ENCODE results near the gene ZNF576. TPM values are rescaled to one million over a fixed set of nuclear protein-coding genes. Genes with fewer than 3 reads are reported as not detected.
A peak's percentile ranks its signal among the peaks of the same experiment; 100 is the strongest.

ZNF576 gene
- total and polyA plus RNA-seq, 9 of the 15 experiments (the other 6 are each of a cell fraction or from before 2014, with no cell fraction given): 6.8 to 18.2 (median 12.2) TPM

GRCh38 chr19:43620061-43621001 lies 23.9 kb downstream of the ZNF576 start:
- H3K4me1 ChIP-seq (replicated peaks in 1 of 2; ENCODE audit: control insufficient read depth in 2 of 2, insufficient read depth in 2 of 2, low read length in 2 of 2): peaks cover 54 to 70% of the 10 kb centered on the region in 2 experiments
- TSS peak; percentile 84 for BruUV-seq (replicated peaks)
- H3K27ac ChIP-seq (ENCODE audit: extremely low read depth, low read depth, low read length): peak overlapping the region; percentile 99
- no peaks in the 10 kb centered on the region for H3K9me3 ChIP-seq (replicated peaks; ENCODE audit: control insufficient read depth, insufficient read depth, low read depth, low read length)
- H2AFZ ChIP-seq (ENCODE audit: low read depth, low read length): peak overlapping the region; percentile 100
- ChIA-PET POLR2A (interaction anchor here (0.6 to 1.6 kb wide), 2 partner anchors 10 to 32 kb away, joined by 4 to 6 read pairs; no protein-coding TSS in a partner anchor), CTCF (ENCODE audit: low intra/inter-chr PET ratio) (no interaction called here)
- peaks cover 43% of the 10 kb centered on the region for H3K79me2 ChIP-seq (ENCODE audit: control insufficient read depth, insufficient read depth, low read length)
- intact Hi-C loops (cut with micrococcal nuclease) (loop anchor here (10.0 kb wide), 2 partner anchors 66 to 176 kb away; no protein-coding TSS in a partner anchor), in situ Hi-C loops (cut with MboI) (no loop called here)
- FAIRE-seq (peak; percentile 29), DNase-seq (ENCODE audit: extremely low read depth in 1 of 4, low spot score in 3 of 4) (peak; percentile 52 to 72 (median 58)), ATAC-seq (peak; percentile 0; the same call in 1 of the 3 replicates)
- 7% methylated on average over 22 of the region's 23 CpGs for WGBS (ENCODE audit: insufficient coverage, low coverage, missing lambda C conversion rate)
- peak overlapping the region; percentile 57 for H3K4me3 ChIP-seq
- H4K20me1 ChIP-seq (replicated peaks; ENCODE audit: control insufficient read depth, insufficient read depth, low read length): no peaks in the 10 kb centered on the region
- H3K36me3 ChIP-seq (ENCODE audit: control insufficient read depth, insufficient read depth, low read length): peaks cover 2% of the 10 kb centered on the region; the same call in 2 of the 3 replicates
- peak overlapping the region; percentile 100 for H3K4me2 ChIP-seq (ENCODE audit: insufficient read depth, low read length)
- peaks cover 2% of the 10 kb centered on the region for H3K9me1 ChIP-seq (ENCODE audit: control insufficient read depth, insufficient read depth, low read length)
- H3K9ac ChIP-seq (ENCODE audit: insufficient read depth in 1 of 2, low read depth in 2 of 2, low read length in 2 of 2): peak overlapping the region; percentile 94 to 98
- H3K27me3 ChIP-seq (ENCODE audit: control insufficient read depth in 2 of 2, insufficient read depth in 2 of 2, low read length in 2 of 2): no peaks in the 10 kb centered on the region
- TF ChIP-seq ID3 (CRISPR knock-in tag; IDR thresholded peaks at IDR 0.05) (no peak), ID3 (tag; IDR thresholded peaks at IDR 0.05) (no peak)
- TF ChIP-seq, protein P1, sequence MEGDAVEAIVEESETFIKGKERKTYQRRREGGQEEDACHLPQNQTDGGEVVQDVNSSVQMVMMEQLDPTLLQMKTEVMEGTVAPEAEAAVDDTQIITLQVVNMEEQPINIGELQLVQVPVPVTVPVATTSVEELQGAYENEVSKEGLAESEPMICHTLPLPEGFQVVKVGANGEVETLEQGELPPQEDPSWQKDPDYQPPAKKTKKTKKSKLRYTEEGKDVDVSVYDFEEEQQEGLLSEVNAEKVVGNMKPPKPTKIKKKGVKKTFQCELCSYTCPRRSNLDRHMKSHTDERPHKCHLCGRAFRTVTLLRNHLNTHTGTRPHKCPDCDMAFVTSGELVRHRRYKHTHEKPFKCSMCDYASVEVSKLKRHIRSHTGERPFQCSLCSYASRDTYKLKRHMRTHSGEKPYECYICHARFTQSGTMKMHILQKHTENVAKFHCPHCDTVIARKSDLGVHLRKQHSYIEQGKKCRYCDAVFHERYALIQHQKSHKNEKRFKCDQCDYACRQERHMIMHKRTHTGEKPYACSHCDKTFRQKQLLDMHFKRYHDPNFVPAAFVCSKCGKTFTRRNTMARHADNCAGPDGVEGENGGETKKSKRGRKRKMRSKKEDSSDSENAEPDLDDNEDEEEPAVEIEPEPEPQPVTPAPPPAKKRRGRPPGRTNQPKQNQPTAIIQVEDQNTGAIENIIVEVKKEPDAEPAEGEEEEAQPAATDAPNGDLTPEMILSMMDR (IDR thresholded peaks at IDR 0.05 in 2 of 3, conservative IDR thresholded peaks at IDR 0.05 in 1 of 3; ENCODE audit: insufficient read depth in 2 of 3, low read depth in 1 of 3, low read length in 3 of 3): no peak
- TF ChIP-seq, protein P2, sequence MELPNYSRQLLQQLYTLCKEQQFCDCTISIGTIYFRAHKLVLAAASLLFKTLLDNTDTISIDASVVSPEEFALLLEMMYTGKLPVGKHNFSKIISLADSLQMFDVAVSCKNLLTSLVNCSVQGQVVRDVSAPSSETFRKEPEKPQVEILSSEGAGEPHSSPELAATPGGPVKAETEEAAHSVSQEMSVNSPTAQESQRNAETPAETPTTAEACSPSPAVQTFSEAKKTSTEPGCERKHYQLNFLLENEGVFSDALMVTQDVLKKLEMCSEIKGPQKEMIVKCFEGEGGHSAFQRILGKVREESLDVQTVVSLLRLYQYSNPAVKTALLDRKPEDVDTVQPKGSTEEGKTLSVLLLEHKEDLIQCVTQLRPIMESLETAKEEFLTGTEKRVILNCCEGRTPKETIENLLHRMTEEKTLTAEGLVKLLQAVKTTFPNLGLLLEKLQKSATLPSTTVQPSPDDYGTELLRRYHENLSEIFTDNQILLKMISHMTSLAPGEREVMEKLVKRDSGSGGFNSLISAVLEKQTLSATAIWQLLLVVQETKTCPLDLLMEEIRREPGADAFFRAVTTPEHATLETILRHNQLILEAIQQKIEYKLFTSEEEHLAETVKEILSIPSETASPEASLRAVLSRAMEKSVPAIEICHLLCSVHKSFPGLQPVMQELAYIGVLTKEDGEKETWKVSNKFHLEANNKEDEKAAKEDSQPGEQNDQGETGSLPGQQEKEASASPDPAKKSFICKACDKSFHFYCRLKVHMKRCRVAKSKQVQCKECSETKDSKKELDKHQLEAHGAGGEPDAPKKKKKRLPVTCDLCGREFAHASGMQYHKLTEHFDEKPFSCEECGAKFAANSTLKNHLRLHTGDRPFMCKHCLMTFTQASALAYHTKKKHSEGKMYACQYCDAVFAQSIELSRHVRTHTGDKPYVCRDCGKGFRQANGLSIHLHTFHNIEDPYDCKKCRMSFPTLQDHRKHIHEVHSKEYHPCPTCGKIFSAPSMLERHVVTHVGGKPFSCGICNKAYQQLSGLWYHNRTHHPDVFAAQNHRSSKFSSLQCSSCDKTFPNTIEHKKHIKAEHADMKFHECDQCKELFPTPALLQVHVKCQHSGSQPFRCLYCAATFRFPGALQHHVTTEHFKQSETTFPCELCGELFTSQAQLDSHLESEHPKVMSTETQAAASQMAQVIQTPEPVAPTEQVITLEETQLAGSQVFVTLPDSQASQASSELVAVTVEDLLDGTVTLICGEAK (IDR thresholded peaks at IDR 0.05): no peak
- TF ChIP-seq, protein P2 (CRISPR knock-in tag; IDR thresholded peaks at IDR 0.05): no peak
- TF ChIP-seq, protein P3, sequence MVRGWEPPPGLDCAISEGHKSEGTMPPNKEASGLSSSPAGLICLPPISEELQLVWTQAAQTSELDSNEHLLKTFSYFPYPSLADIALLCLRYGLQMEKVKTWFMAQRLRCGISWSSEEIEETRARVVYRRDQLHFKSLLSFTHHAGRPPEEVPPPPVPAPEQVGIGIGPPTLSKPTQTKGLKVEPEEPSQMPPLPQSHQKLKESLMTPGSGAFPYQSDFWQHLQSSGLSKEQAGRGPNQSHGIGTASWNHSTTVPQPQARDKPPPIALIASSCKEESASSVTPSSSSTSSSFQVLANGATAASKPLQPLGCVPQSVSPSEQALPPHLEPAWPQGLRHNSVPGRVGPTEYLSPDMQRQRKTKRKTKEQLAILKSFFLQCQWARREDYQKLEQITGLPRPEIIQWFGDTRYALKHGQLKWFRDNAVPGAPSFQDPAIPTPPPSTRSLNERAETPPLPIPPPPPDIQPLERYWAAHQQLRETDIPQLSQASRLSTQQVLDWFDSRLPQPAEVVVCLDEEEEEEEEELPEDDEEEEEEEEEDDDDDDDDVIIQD (CRISPR knock-in tag; IDR thresholded peaks at IDR 0.05): no peak
